ENCODE data around the gene CISD3. TPM values are rescaled to one million over a fixed set of nuclear protein-coding genes. Genes with fewer than 3 reads are reported as not detected.
"Not testable (repeated sequence)": the region's sequence is repeated elsewhere in the genome, so short reads cannot be mapped to it uniquely, and the experiment has no call there.

Gene CISD3
- total RNA-seq, 1 donor: 6.5 TPM

DNA sequence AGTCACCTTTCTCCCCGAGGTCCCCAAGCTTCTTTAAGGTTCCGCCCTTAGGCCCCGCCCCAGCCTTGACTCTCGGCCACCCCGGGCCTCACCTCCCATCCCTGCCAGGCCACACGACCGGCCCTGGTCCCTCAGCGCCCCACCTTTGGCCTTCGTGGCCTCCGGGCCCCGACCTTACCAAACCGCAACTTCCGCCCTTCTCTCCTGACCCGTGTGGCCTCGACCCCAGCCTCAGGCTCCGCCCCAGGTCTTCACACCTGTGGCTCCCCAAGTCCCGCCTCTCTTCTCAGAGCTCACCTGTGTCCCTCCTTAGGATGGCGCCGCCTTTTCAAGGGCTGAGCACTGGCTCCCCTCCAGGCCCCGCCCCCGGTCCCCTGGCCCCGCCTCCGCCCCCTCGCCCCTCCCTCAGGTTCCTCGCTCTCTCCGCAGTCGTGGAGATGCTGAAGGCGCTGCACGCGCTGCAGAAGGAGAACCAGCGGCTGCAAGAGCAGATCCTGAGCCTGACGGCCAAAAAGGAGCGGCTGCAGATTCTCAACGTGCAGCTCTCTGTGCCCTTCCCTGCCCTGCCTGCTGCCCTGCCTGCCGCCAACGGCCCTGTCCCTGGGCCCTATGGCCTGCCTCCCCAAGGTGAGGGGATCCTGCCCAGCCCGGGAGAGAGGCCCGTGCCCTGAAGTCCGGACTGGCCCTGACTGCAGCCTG is 10.0 kb upstream of the CISD3 start:
- no peak for TF ChIP-seq CTCF (IDR thresholded peaks at IDR 0.05; ENCODE audit: insufficient read depth, low read length)
- H3K4me3 ChIP-seq (ENCODE audit: low read depth, low read length): no peak overlapping the region
- no peak for DNase-seq (ENCODE audit: low read depth)

DNA sequence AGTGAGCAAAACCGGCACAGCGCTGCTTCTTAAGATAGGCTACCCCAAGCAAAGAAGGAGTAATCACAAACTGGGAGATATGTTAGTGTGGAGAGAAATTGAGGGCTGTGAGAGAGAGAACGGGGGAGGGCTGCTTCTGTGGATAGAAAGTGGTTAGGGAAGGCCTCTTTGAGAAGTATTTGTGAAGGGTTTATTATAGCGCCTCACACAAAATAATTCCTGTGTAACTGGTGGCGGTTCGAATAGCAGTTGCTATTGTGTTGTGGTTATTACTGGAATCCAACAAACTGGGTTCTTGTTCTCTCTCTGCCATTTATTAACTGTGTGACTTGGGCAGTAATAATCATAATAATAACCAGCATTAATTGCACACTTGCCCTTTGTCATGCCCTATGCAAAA is 9.2 kb upstream of the CISD3 start:
- no peak for DNase-seq (ENCODE audit: low read depth)
- H3K4me3 ChIP-seq (ENCODE audit: low read depth, low read length): no peak overlapping the region
- no peak for TF ChIP-seq CTCF (IDR thresholded peaks at IDR 0.05; ENCODE audit: insufficient read depth, low read length)

GRCh38 chr17:38721802-38722201 is 8.3 kb upstream of the CISD3 start:
- H3K4me3 ChIP-seq (ENCODE audit: low read depth, low read length): no peak overlapping the region
- no peak for DNase-seq (ENCODE audit: low read depth)
- no peak for TF ChIP-seq CTCF (IDR thresholded peaks at IDR 0.05; ENCODE audit: insufficient read depth, low read length)

GRCh38 chr17:38724337-38724988 is 5.7 kb upstream of the CISD3 start:
- no peak for DNase-seq (ENCODE audit: low read depth)
- no peak for TF ChIP-seq CTCF (IDR thresholded peaks at IDR 0.05; ENCODE audit: insufficient read depth, low read length)
- no peak overlapping the region for H3K4me3 ChIP-seq (ENCODE audit: low read depth, low read length)

GRCh38 chr17:38725066-38725465 is 5.1 kb upstream of the CISD3 start:
- no peak for DNase-seq (ENCODE audit: low read depth)
- no peak for TF ChIP-seq CTCF (IDR thresholded peaks at IDR 0.05; ENCODE audit: insufficient read depth, low read length)
- no peak overlapping the region for H3K4me3 ChIP-seq (ENCODE audit: low read depth, low read length)

DNA sequence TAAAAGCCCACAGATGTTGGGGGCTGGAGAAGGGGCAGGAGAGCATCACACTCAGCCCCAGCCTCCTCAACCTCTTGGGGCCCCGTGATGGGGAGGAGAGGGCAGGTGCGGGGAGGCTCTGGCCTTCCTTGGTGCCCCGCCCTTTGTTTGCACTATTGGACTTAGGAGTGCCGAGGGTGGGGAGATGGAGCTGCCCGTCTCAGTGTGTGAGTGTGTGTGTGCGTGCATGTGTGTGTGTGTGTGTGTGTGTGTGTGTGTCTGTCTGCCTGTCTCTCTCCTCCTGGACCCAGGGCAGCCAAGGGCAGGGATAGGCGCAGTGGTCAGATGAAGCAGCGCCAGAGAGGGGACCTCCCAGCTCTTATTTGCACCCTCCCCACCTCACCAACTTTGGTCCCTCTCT is 4.0 kb upstream of the CISD3 start:
- DNase-seq (ENCODE audit: low read depth); H3K4me3 ChIP-seq (ENCODE audit: low read depth, low read length): not testable (repeated sequence)

DNA sequence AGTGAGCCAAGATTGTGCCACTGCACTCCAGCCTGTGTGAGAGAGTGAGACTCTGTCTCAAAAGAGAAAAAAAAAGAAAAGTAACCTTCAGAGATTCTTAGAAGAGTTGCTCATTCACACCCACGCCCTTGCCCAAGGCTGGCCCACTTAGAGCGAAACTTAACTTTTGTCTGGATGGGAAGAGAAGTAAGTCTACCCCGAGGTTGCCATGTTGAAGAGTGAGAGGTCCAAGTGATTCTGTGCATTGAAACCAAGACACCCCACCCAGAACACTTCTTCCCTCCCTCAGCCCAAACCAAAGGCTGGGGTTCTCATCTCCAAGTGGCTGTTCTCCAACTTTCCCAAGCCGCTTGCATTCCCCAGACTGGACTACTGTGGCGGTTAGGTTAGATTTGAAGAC is 2.4 kb upstream of the CISD3 start:
- TF ChIP-seq CTCF (IDR thresholded peaks at IDR 0.05; ENCODE audit: insufficient read depth, low read length): no peak
- no peak overlapping the region for H3K4me3 ChIP-seq (ENCODE audit: low read depth, low read length)
- DNase-seq (ENCODE audit: low read depth): no peak

Data from fibroblast of the aortic adventitia (primary cell).